GM06990 (cell line): ENCODE results near the gene EXO1.
A peak's percentile ranks its signal among the peaks of the same experiment; 100 is the strongest.
"Not testable (repeated sequence)": the region's sequence is repeated elsewhere in the genome, so short reads cannot be mapped to it uniquely, and the experiment has no call there.

ENCODE experiments used
- DNase-seq: peaks from one replicate; pipeline ENCODE4 v3.0.0-alpha.2; 2011; ENCODE audit not compliant: insufficient read length; ENCODE audit errors: extremely low read depth
- H3K27me3 ChIP-seq: replicated peaks from 2 replicates; pipeline ENCODE4 v1.6.0; 2011; ENCODE audit warnings: low read length; ENCODE audit not compliant: control insufficient read depth, insufficient read depth
- H3K36me3 ChIP-seq: 2 replicates; pipeline ENCODE4 v1.5.1; 2011; ENCODE audit warnings: low read length; ENCODE audit not compliant: control insufficient read depth, insufficient read depth
- H3K4me3 ChIP-seq: replicated peaks from 2 replicates; pipeline ENCODE4 v1.5.1; 2011; ENCODE audit warnings: low read depth, mild to moderate bottlenecking, control low read depth, low read length
- TF ChIP-seq, protein P1 (sequence below): IDR thresholded peaks from 2 replicates; pipeline ENCODE4 v1.5.1; 2011; ENCODE audit warnings: low read length, control low read depth, mild to moderate bottlenecking, inconsistent platforms; ENCODE audit not compliant: insufficient read depth, poor library complexity, severe bottlenecking

The EXO1 gene

DNA sequence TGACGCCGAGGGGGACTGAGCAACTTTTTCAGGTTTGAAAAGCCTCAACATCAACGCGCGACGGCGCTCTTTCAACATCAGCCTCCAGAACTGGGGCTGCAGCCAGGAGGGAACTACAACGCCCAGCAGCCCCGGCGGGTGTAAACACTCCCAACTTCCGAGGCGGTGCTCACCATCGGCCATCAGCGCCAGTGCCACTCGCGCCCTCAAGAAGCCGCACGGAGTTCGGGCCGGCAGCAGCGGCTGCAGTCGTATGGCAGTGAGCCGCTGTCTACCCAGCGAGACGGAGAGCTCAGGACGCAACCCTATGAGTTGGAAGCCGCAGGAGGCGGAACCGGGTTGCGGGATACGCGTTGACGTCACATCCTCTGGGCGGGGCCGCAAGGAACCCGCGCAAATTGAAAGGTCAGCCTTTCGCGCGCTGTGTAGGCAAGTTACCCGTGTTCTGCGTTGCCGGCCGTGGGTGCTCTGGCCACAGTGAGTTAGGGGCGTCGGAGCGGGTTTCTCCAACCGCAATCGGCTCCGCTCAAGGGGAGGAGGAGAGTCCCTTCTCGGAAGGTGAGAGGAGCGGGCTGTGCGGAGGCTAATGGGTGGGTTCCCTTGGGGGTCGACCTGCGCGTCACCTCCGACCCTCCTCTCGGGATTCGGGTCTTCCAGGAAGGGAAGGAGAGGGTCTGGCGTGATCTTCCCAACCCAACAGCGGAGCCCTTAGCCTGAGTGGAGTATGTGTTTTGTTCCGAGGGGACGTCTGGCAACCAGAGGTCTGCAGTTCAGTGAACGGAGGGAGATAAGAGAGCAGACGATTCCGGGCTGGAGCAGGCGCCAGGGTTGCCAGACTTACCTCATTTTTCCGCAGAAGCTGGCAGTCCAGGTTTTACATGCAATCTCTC is at the start of gene EXO1:
Gene EXO1 (plus strand): TSS at position 409 of the 890 bp plus-strand sequence. CDS start 2,222 bp downstream, outside the sequence.
- no peaks in the 10 kb centered on the region for H3K27me3 ChIP-seq
- H3K4me3 ChIP-seq = peak within 1 kb of the TSS; percentile 96
- no peaks in the 10 kb centered on the region for H3K36me3 ChIP-seq
- TF ChIP-seq, protein P1, sequence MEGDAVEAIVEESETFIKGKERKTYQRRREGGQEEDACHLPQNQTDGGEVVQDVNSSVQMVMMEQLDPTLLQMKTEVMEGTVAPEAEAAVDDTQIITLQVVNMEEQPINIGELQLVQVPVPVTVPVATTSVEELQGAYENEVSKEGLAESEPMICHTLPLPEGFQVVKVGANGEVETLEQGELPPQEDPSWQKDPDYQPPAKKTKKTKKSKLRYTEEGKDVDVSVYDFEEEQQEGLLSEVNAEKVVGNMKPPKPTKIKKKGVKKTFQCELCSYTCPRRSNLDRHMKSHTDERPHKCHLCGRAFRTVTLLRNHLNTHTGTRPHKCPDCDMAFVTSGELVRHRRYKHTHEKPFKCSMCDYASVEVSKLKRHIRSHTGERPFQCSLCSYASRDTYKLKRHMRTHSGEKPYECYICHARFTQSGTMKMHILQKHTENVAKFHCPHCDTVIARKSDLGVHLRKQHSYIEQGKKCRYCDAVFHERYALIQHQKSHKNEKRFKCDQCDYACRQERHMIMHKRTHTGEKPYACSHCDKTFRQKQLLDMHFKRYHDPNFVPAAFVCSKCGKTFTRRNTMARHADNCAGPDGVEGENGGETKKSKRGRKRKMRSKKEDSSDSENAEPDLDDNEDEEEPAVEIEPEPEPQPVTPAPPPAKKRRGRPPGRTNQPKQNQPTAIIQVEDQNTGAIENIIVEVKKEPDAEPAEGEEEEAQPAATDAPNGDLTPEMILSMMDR = peak; percentile 76
- peak; percentile 92 for DNase-seq

DNA sequence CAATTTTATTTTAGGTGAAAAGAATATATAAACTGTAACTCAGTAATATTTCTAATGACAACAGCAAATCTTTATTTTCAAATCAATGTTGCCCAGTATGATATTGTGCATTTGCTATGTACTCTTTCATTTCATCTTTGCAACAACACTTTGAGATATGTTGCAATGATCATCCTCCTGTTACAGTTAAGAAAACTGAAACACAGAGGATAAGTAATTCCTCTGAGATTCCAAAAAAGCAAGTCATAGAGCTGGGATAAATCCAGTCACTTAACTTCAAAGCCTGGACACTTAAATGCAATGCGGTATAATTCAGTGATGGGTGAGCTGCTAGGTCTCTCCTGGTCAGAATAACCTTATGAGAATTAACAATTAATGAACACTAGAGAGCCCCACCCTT is 48.6 kb upstream of the EXO1 start:
- TF ChIP-seq, protein P1 = no peak
- Histone ChIP-seq H3K27me3 (no peaks in the 10 kb centered on the region), H3K4me3 (no peak overlapping the region), H3K36me3 (no peaks in the 10 kb centered on the region)
- no peak for DNase-seq

DNA sequence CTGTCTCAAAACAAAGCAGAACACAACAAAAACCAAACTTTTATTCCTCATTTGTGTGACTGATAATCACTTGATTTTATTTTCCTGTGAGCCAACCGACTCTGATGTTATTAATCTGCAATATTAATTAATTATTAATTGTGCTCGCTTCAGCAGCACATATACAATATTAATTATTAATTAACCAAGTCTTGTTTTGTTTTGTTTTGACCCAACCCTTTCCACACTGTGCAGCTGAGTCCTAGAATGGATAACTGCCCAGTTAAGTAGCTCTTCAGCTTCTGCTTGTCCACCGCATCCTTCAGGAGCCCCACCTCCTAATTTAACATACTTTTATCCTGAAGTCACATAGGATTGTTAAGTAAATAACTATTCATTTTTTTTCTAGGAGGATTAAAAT is 47.4 kb upstream of the EXO1 start:
- Histone ChIP-seq H3K27me3 (no peaks in the 10 kb centered on the region), H3K36me3 (no peaks in the 10 kb centered on the region), H3K4me3 (no peak overlapping the region)
- TF ChIP-seq, protein P1 = no peak
- no peak for DNase-seq

DNA sequence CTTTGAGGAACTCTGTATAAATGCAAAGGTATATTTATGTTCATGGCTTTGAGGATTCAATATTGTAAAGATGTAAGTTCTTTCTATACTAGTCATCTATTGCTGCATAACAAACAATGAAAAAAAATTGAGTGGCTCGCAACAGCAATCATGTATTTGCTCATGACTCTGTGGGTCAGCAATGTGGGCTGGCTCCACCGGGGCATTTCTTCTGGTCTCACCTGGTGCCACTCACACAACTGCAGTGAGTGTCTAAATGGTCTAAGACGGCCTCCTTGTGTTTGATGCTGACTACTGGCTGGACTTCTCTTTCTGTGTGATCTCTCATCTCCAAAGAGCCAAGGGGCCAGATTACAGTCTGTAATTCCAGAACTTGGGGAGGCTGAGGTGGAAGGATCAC is 45.1 kb upstream of the EXO1 start:
- Histone ChIP-seq H3K36me3 (no peaks in the 10 kb centered on the region), H3K27me3 (no peaks in the 10 kb centered on the region), H3K4me3 (no peak overlapping the region)
- no peak for DNase-seq
- TF ChIP-seq, protein P1 = no peak

DNA sequence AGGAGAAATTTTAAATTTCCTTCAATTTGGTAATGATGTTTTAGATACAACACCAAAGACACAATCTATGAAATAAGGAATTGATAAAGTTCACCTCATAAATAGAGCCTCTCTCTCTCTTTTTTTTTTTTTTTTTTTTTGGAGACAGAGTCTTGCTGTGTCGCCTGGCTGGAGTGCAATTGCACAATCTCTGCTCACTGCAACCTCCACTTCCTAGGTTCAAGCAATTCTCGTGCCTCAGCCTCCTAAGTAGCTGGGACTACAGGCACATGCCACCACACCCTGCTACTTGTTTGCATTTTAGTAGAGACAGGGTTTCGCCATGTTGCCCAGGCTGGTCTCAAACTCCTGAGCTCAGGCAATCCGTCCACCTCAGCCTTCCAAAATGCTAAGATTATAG is 43.3 kb upstream of the EXO1 start:
- DNase-seq, H3K27me3 ChIP-seq, H3K4me3 ChIP-seq, H3K36me3 ChIP-seq: not testable (repeated sequence)

DNA sequence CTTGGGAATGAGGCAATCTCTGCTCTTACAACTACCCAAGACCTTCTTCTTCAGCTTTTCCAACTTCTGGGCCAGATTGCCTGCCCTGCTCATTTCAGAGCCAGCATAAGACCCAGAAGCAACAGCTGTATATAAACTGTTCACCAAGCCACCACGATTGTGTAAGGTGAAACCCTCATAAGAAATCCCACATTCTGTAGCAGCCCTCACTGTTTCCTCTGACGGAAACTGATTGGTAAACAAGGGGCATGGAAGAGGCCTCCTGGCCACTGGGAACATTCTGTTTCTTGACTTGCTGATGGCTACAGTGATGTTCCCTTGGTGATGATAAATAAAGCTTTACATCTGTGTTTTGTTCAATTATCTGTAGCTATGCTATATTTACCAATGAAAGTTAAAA is 39.7 kb upstream of the EXO1 start:
- Histone ChIP-seq H3K36me3 (no peaks in the 10 kb centered on the region), H3K4me3 (no peak overlapping the region), H3K27me3 (no peaks in the 10 kb centered on the region)
- TF ChIP-seq, protein P1 = no peak
- no peak for DNase-seq
